DOHH2 (cell line): Measurements from ENCODE around the gene BRINP1.

Experiments
- H3F3A ChIP-seq: fragments of 200-600 bp; sonication (generic), shearing (Covaris generic); 2 replicates; pipeline ENCODE4 v1.6.0; 2016; ENCODE audit warnings: antibody characterized with exemption, mild to moderate bottlenecking; ENCODE audit not compliant: control insufficient read depth, insufficient read depth
- H3K27ac ChIP-seq: fragments of 200-600 bp; sonication (generic); 2 replicates; pipeline ENCODE4 v1.5.1; 2014; ENCODE audit warnings: low read depth, mild to moderate bottlenecking, low read length, moderate library complexity
- H3K27me3 ChIP-seq: fragments of 200-600 bp; sonication (generic); 2 replicates; pipeline ENCODE4 v1.6.1; 2014; ENCODE audit warnings: mild to moderate bottlenecking, low read length, mixed read lengths; ENCODE audit not compliant: control insufficient read depth
- H3K36me3 ChIP-seq: fragments of 200-600 bp; sonication (generic); 2 replicates; pipeline ENCODE4 v1.6.1; 2014; ENCODE audit warnings: mild to moderate bottlenecking, low read length, moderate library complexity, mixed read lengths; ENCODE audit not compliant: control insufficient read depth
- H3K4me1 ChIP-seq: fragments of 200-600 bp; sonication (generic); 2 replicates; pipeline ENCODE4 v1.6.1; 2014; ENCODE audit warnings: mild to moderate bottlenecking, low read length, mixed read lengths; ENCODE audit not compliant: control insufficient read depth
- H3K4me2 ChIP-seq: fragments of 200-600 bp; sonication (generic); 2 replicates; pipeline ENCODE4 v1.6.0; 2014; ENCODE audit warnings: mild to moderate bottlenecking, low read length, moderate library complexity
- H3K4me3 ChIP-seq: fragments of 200-600 bp; sonication (generic); 2 replicates; pipeline ENCODE4 v1.5.1; 2014; ENCODE audit warnings: mild to moderate bottlenecking, low read length, mixed read lengths
- H3K79me2 ChIP-seq: fragments of 200-600 bp; sonication (generic); 2 replicates; pipeline ENCODE4 v1.6.1; 2014; ENCODE audit warnings: mild to moderate bottlenecking, low read length, mixed read lengths; ENCODE audit not compliant: control insufficient read depth
- H3K9me2 ChIP-seq: fragments of 200-600 bp; sonication (generic); replicated peaks from 2 replicates; pipeline ENCODE4 v1.6.1; 2014; ENCODE audit warnings: mild to moderate bottlenecking, low read length, mixed read lengths; ENCODE audit not compliant: control insufficient read depth
- H3K9me3 ChIP-seq: fragments of 200-600 bp; sonication (generic); 2 replicates; pipeline ENCODE4 v1.6.1; 2014; ENCODE audit warnings: antibody characterized with exemption, low read length, mixed read lengths; ENCODE audit not compliant: control insufficient read depth, insufficient read depth
- H4K20me1 ChIP-seq: fragments of 200-600 bp; sonication (generic); 2 replicates; pipeline ENCODE4 v1.6.0; 2014; ENCODE audit warnings: low read depth, mild to moderate bottlenecking, antibody characterized with exemption, low read length, moderate library complexity; ENCODE audit not compliant: control insufficient read depth, insufficient read depth
- EZH2phosphoT487 ChIP-seq: fragments of 200-600 bp; sonication (generic); IDR thresholded peaks from 2 replicates; pipeline ENCODE4 v1.6.1; 2017; ENCODE audit warnings: borderline replicate concordance, mild to moderate bottlenecking, antibody characterized with exemption, low read length, moderate library complexity, mixed read lengths
- TF ChIP-seq, protein P1 (sequence below): fragments of 200-600 bp; sonication (generic); IDR thresholded peaks from one replicate; pipeline ENCODE4 v1.5.1; 2014; ENCODE audit warnings: antibody characterized with exemption, mild to moderate bottlenecking, low read depth, low read length; ENCODE audit not compliant: poor library complexity, severe bottlenecking

Gene BRINP1

DNA sequence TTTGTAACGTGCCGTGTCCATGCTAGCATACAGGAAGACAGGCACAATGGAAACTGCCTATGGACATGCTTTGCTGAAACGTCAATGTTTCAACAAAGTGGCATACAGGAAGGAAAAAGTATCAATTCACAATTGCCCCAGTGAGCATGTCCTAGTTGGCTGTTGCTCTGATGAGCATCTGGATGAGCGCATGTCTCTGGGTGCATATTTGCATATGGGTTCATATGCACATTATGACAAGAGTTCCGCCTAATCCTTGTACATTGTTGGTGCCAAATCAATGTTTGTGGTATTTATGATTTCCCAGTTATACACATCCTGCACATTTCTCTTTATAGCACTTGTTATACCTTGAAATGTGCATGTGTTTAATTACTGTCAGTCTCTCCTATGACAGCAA is 58.5 kb downstream of the BRINP1 start:
- TF ChIP-seq EZH2phosphoT487: no peak
- TF ChIP-seq, protein P1, sequence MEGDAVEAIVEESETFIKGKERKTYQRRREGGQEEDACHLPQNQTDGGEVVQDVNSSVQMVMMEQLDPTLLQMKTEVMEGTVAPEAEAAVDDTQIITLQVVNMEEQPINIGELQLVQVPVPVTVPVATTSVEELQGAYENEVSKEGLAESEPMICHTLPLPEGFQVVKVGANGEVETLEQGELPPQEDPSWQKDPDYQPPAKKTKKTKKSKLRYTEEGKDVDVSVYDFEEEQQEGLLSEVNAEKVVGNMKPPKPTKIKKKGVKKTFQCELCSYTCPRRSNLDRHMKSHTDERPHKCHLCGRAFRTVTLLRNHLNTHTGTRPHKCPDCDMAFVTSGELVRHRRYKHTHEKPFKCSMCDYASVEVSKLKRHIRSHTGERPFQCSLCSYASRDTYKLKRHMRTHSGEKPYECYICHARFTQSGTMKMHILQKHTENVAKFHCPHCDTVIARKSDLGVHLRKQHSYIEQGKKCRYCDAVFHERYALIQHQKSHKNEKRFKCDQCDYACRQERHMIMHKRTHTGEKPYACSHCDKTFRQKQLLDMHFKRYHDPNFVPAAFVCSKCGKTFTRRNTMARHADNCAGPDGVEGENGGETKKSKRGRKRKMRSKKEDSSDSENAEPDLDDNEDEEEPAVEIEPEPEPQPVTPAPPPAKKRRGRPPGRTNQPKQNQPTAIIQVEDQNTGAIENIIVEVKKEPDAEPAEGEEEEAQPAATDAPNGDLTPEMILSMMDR: no peak
- Histone ChIP-seq H3K27me3 (no peaks in the 10 kb centered on the region), H3K27ac (no peak overlapping the region), H3F3A (no peaks in the 10 kb centered on the region), H4K20me1 (no peaks in the 10 kb centered on the region), H3K9me3 (no peaks in the 10 kb centered on the region), H3K4me2 (no peak overlapping the region), H3K4me1 (no peaks in the 10 kb centered on the region), H3K79me2 (no peaks in the 10 kb centered on the region), H3K36me3 (no peaks in the 10 kb centered on the region), H3K9me2 (no peaks in the 10 kb centered on the region), H3K4me3 (no peak overlapping the region)

DNA sequence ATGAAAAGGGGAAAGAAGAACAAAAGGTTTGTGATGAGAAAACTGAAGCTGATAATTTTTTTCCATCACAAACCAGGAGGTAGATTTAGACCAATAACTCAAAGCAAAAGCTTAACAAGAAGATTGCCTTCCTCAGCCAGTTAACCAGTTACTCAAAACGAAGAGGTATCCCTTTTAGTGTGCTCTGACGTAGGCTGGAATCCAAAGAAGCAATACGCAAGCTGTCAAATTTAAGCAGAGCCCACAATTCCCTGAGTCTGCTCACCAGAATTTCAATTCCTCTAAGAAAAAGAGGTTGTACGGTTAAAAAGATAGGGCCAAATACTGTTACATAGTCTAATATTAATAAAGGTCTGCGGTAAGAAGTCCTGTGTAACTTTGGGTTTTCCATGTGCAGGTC is 61.8 kb downstream of the BRINP1 start:
- Histone ChIP-seq H3K4me1 (no peaks in the 10 kb centered on the region), H3K27ac (no peak overlapping the region), H3K4me3 (no peak overlapping the region), H4K20me1 (no peaks in the 10 kb centered on the region), H3K4me2 (no peak overlapping the region), H3F3A (no peaks in the 10 kb centered on the region), H3K9me2 (no peaks in the 10 kb centered on the region), H3K9me3 (no peaks in the 10 kb centered on the region), H3K27me3 (no peaks in the 10 kb centered on the region), H3K79me2 (no peaks in the 10 kb centered on the region), H3K36me3 (no peaks in the 10 kb centered on the region)
- TF ChIP-seq, protein P1: no peak
- TF ChIP-seq EZH2phosphoT487: no peak

DNA sequence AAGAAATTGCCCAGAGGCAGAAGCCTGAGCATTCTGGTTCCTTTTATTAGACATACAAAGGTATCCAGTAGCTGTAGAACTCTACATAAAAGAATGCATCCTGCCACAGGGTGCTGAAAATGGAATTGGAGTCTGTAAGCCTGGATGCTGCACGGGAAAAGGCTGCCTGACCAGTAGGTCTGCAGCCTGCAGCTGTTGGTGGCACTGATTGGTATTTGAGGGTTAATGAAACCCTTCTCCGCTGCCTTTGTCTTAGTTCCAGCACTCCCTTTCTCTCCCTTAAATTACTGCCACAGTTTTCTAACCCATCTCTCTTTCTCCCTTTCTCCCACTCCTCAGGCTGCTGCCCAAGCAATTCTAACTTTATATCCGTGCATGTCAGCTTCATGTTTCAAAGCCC is 64.7 kb downstream of the BRINP1 start:
- Histone ChIP-seq H3K4me3 (no peak overlapping the region), H3K4me2 (no peak overlapping the region), H3K79me2 (no peaks in the 10 kb centered on the region), H3K27ac (no peak overlapping the region), H3K9me3 (no peaks in the 10 kb centered on the region), H3K4me1 (no peaks in the 10 kb centered on the region), H3F3A (no peaks in the 10 kb centered on the region), H3K36me3 (no peaks in the 10 kb centered on the region), H3K9me2 (no peaks in the 10 kb centered on the region), H3K27me3 (no peaks in the 10 kb centered on the region), H4K20me1 (no peaks in the 10 kb centered on the region)
- TF ChIP-seq, protein P1: no peak
- no peak for TF ChIP-seq EZH2phosphoT487
